ENCODE results near the gene ADGRV1.

ADGRV1 gene

DNA sequence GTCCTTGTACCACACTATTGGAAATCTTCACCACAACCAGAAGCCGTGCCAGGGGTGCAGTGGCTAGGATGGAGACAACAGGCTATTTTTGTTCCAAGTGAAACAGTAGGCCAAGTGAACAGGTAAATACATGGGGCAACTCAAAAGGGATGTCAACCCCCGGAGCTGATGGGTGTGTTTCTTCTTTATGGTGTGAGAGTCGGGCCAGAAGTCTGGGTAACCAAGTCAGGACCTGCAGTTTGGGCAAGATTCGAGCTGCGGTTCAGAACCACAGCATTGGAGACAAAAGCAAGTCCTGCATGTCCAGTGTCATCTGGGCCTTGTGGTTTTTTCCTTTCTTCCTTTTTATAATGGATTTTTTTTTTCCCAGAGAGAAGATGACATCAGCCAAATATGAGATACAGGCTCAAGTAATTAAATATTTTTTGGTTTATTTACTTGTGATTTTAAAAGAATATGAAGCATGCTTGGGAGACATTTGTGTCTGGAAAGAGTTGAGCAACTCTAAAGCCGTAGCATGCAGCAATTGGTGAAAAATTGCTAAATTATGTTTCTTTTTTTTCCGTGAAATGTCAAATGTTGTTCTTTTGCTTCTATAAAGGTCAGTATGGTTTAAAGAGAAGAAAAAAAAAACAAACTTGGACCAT is 562.9 kb downstream of the ADGRV1 start:
- DNase-seq = no peak

DNA sequence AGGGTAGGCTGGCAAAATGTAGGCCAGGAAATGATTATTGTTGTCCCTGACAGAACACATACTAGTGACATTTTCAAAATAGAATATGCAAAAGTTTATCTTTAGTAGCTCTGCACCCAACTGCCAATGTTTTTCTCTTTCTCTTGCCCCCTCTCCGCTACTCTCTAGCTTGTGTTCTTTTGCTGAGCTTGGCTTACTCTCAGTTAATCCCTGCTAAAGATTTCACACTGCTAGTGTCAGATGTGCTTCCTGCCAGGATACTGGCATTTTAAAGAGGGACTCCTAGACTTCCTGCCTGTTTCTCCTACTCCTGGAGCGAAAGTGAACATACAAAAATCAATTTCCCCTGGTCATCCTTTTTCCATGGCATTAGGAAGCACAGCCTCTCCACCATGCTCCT is 564.1 kb downstream of the ADGRV1 start:
- no peak for DNase-seq

DNA sequence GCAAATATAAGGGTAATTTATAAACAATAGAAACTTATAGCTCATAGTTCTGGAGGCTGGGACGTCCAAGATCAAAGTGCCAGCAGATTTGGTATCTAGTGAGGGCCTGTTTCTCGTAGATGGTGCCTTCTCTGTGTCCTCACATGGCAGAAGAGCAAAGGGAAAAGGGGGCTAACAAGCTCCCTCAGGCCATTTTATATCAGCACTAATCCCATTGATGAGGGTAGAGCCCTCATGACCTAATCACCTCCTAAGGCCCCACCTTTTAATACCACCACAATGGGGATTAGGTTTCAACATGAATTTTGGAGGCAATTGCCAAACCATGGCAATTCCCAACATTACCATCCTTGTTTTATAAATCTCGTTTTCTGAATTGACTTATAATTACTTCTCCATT is 564.7 kb downstream of the ADGRV1 start:
- DNase-seq = no peak

DNA sequence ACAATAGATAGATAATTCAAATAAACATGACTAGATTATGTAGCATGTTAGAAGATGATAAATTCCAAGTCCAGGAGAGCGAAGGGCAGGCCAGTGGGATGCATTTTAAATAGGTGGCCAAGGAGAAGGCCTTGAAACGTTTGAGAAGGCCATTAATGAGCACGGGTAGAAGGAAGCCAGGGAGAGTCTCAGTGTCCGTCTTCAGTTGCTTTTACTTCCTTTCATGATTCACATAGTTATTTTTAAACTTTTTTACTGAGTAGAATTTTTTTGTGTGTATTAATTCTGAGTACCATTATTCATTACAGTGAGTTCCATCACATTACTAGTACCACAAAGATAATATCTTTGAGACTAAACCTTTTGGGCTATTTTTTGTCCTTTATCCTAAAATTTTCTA is 565.3 kb downstream of the ADGRV1 start:
- no peak for DNase-seq

DNA sequence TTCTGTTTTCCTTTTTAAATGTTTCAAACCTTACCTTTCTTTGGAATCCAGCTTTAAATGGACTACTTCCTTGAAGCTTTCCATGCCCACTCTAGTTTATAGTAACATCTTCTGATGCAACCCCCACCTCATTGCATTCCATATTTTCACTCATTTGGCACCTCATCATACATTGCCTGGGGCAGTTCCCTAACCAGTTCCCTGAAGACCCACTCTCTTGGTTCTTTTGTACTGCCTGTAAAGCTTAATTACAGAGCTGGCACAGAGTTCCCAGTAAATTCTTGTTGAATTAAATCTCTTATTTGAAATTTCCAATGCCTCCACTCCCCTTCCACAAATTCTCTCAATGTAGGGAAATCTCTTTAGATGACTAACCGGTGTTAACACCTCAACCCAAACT is 567.3 kb downstream of the ADGRV1 start:
- DNase-seq = no peak

DNA sequence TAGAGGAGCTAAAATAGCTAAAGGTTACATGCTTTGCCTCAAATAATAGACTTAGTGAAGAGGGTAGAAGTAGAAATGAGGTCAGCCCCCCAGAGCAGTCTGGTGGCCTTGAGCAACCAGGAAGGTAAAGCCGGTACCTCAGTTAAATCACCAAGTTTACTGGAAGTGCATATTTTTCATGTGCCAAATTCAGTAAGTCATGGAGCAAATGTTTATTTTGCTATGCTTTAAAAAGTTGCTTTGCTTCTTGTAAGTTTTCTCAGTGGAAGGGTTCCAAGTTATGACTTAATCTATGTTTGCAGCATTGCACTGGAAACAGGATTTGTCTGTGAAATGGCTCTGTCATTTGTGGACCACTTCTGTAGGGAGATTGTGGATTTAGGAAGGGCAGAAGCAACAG is 567.9 kb downstream of the ADGRV1 start:
- no peak for DNase-seq

DNA sequence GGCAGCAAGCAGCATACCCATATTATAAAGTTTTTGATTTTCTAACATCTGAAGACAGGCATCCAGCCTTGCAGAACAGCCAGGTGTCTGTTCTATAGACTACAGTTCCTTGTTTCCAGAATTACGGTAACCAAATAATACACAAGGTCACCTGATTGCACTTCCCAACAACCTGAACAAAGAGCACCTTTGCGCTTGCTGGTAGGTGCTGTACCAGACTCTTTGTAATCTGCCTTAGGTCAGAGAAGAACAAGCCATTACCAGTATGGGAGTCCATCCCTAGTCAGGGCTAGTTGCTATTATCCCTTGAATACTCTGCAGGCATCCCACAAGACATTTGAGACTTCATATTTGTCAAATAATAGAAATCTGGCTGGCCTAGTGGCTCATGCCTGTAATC is 568.3 kb downstream of the ADGRV1 start:
- no peak for DNase-seq

DNA sequence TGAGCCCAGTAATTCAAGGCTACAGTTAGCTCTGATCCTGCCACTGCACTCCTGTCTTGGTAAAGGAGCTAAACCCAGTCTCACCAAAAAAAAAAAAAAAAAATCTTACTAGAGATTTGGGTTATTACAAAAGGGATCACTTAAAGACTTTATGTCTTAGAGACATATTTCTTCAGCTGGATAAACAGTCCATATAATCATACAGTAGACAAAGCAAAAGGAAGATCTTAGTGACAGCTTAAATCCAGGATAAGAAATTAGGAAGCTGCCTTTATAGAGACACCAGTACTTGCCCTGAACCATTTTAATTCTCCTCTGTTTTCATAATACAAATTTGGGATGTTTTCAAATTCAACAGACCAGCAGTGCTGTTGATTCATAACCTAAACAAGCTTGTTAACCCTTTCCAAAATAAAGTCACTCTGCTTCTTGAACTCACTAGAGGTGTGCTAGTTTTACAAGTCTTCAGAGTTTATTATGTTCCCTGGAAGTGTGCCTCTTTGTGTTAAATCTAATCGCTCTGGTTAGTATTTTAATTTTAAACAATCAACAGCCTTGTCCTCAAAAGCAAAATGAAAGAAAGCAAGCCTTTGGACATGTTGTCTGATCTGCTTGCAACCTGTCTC is 569.0 kb downstream of the ADGRV1 start:
- DNase-seq = no peak

DNA sequence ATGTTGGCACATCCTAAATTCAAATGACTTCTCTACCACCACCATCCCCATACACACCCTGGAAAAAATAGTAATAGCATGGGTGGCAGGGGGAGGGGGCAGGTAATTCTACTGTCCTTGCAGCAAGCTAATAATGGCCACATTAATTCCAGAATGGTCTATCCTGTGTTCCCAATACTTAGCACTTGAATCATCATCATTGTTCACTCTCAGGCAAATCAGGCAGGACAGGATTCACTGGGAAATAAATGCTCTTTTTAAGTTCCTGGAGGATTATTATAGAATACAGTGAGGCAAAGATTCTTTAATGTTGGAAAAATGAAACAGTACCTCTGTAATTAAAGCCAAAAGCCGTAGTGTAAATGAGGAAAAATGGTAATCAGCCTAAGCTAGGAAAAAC is 570.0 kb downstream of the ADGRV1 start:
- DNase-seq = no peak

DNA sequence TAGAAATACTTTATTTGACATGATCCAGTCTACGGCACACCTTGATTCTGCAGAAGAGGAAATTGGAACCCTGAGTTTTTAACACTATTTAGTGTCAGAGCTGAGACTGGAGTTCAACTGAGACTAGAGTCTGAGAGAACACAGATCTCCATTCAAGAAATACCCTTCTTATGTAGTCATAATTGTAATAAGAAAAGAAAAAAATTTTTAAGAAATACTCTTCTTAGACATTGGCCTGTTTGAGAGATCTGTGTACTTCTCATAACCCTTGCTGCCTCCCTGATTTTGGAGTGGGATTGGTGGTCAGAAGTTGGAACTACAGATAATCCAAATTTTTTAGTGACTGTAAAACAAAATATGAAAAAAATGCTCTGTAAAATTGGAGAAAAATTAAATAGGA is 571.2 kb downstream of the ADGRV1 start:
- DNase-seq = no peak

DNA sequence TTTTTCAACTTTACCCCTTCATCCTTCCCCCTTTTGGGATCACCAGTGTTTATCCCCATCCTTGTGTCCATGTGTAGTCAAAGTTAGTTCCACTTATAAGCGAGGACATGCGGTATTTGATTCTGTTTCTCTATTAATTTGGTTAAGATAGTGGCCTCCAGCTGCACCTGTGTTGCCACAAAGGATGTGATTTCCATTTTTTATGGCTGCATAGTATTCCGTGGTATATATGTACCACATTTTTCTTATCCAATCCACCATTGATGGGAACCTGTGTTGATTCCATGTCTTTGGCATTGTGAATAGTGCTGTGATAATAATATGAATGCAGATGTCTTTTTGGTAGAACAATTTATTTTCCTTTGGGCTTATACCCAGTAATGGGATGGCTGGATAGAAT is 572.2 kb downstream of the ADGRV1 start:
- DNase-seq = no peak

DNA sequence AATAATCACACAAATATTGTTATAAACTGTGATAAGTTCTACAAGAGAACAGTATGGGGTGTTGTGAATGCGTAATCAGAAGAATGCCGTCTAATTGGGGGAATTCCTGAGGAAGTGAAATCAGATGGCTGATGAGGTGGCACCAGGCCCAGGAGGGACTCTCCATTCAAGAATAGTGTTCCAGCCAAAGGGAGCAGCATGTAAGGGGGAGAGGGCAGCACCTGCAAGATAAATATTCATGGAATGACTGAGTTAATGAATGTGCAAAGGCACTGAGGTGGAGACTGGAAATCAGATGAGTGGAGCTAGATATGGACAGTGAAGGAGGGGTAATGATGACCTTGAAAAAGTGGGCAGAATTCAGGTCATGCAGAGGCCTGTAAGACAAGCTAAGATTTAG is 574.0 kb downstream of the ADGRV1 start:
- no peak for DNase-seq

DNA sequence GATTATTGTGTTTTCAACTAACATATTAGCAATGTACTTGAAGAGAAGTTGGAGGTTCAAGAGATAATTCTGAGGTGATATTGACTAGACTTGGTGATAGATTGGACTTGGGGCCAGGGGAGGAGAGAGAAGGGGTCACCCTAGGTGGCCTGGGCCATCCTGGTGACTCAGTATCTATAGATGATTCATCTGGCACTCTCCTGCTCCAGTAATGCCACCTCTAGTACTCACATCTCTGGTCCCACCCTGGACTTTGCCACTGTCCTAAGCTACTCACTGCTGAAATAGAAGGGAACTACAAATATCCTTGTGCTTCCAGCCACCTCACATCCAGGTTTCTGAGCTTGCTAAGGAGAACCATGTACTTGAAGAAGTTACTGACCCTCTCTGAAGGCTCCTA is 574.6 kb downstream of the ADGRV1 start:
- no peak for DNase-seq

DNA sequence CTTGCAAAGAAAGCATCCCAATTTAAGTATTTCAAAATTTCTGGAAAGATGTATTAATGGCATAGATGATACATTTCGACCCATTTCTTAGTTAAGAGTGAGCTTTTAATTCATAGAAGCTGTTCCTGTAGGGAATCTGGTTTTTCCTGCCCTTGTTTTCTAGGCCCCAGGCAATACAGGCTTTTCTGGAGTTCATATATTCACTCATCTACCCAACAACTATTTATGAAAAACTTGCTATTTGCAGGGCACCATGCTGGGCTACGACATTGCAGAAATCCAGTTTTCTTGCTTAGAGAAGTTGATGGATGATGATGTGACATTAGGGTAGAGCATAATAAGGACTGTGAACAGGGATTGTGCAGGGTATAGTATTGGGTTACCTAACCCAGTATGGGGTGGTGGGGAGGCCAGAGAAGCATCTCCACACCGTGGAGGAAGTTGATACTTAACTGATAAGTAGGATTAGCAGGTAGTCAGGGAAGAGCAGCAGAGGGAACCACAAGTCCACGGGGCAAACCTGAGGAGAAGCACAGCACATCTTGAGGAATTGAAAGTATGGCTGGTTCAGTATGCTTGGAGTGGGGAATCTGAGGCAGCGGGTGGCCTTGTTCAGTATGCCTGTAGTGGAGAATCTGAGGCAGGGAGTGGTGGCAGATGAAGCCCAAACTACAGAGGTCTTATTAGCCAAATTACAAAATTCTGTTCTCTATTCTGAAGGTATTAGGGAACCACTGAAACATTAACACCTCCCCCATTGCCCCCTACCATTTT is 577.1 kb downstream of the ADGRV1 start:
- DNase-seq = no peak

DNA sequence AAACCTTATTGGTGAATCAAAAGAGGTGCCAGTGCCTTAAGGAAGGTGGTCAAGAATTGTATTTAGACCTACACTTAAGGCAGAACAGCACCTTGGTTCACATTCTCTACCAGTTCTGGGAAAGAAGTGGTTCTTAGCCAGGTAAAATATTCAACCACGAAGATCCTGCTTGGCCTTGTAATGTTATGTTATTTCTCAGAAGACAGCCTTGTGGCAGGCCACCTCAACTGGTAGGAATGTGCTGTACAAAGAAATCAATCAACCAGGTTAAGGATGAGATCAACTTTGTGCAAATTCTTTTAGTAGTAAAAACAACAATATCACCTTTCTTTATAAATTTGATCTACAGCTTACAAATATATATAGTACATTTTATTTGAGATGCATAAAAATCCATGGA is 577.7 kb downstream of the ADGRV1 start:
- no peak for DNase-seq

DNA sequence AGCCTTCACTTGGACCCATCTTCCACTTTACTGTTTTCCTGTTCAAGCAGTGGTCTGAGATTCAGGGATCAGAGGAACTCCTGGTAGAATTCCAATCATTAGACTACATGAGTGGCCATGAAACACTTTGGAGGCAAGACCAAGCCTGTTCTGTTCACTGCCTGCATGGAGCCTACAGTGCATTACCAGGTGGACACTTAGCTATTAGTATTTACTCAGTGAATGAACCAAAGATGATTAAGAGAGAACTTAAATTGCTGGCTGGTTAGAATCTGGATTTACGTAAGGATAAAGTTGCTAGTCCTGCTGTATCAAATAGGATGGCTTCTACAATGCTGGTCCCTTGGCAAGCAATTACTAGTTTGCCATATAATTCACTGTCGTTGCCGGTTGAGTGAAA is 579.0 kb downstream of the ADGRV1 start:
- no peak for DNase-seq

DNA sequence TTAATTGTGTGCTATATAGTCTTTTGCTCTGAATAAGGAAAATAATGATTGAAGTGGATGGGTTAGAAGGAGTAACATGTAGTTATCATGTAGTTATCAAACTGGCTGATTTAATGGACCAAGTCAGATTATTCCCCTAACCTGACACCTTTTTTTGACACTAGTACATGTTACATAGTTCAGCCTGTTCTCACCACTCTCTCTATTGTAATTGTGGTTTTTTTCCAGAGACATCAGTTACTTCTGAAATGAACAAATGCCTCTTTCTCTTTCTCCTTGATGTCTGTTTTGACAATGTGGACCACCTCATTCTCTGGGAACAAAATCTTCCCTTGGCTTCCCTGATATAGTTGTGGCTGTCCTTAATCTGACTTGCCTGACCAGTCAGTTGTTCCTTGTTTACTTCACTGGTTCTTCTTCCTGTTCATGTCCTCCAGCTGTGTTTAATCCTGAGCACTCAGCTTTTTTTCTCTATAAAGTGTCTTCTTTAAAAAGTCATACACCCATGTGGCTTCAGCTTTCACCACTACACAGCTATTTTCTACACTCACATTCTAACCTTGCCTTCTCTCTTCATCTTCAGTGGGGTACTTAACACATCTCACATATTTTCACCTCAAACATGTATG is 581.1 kb downstream of the ADGRV1 start:
- no peak for DNase-seq

DNA sequence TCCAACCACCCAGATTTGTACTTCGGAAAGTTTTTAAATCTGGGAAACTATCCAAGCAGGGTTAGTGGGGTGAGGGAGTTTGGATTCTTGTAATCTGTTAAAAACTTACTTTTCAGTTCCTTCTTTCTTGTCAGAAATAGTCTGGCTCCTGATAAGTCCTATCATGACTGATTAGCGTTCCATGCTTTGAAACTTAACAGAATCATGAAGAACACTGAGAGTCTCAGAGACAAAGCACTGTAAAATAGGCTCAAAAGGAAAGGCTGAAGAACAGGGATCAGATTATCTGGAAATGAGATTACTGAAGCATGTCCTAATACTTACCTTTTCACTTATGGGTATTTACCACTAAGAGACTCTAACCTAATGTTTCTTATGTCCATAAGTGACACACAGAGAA is 582.1 kb downstream of the ADGRV1 start:
- DNase-seq = no peak

DNA sequence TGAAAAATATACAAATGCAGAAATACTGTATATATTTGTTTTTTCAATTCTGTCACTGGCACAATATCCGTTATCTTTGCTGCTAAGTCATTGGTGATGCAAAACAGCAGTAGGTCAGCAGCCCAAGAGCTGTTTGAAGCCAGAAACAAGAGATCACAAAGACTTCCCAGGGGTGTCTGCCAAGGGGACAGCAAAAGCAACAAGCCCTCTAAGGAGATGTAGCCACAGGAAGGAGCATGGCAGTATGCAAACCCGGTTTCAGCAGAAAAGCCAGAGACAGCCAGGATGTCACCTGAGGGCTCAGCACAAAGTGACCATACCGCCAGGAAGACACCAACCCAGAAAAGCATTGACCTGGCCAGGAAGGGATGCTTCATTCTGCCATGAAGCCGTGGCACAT is 583.0 kb downstream of the ADGRV1 start:
- DNase-seq = no peak

DNA sequence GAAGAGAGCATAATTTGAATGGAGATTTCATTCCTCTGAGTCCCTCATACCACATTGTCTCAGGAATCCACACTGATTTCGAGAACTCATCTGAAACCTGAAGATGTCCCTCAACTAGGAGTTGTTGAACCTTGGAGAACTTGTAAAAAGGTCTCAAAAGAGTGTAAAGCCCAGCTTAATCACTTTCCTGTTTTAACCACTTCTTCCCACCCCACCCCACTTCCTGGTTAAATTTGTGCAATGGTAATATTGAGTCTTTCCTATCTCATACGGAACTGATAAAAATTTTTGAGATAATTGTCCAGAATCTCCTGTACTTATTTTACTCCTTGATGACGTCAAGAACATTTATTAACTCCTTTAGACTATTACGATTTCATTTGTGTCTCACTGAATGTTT is 583.8 kb downstream of the ADGRV1 start:
- DNase-seq = no peak

DNA sequence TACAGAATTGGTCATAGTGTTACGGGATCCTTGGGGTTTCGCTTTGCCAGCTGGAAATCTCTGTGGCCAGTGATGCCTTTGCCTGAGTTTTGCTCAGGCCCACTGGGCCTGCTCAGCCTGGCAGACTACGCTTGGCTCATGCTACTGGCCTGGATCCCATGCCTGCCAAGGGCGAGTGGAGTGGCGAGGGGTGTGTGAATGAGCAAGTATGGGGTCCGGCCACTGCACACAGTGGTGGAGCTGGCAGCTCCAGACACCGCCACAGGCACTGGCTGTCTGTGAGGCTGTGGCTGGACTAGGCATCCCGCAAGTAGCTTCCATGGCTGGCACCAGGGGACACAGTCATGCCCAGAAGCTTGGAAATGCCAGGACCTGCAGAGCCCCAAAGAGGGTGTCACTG is 584.2 kb downstream of the ADGRV1 start:
- DNase-seq = no peak

DNA sequence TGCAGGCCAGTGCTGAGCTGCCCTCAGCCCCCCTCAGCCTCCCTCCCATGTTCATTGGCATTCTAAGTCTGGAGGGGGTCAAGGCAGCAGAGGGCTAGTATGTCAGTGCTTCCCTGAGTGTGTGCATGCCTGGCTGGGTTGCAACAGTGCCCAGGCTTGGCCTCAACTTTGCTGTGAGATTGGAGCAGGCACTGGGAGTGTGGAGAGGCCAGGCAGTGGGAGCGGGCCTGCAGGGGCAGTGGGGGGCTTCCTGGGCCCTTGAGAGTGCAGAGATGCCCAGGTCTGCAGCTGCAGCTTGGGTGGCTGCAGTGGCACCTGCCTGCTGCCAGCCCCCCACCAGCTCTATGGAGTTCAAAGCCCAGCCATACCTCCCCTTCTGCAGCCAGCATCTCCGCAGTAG is 585.2 kb downstream of the ADGRV1 start:
- DNase-seq = no peak

DNA sequence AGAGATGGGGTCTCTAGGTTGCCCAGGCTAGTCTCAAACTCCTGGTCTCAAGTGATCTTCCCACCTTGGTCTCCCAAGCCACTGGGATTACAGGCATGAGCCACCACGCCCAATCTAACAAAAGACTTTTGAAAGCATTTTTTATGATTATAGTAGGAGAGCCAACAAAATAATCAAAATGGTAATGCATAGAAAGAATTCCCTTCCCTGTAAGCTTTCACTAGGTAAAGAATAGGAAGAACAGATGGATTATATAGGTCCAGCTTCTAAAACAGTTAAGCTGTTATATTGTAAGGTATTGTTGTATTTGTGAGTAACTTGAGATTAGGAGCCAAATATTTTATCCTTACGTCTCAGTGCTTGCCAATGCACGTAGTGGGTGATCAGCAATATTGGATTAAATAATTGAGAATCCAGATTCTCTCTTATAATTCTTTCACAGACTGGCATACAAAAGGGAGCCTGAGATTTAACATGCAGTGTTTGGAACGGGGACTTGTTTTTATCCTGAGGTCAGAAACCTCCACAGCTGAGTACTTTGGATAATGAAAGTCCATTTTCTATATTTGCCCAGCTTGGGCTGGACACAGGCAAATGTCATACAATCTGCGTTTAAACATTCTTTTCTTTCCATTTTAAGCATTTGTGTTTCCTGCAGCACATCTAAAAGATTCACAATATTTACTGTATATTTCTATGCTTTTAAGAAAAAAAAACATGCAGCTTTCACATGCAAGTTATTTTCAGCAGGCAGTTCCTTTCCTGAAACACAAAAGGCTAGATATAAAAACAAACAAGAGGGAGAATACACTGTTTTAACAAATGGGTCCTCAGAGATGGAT is 586.1 kb downstream of the ADGRV1 start:
- no peak for DNase-seq
